Mammary epithelial cell (primary cell): Measurements from ENCODE around the gene RABGAP1L.

Experiments used
- EZH2 ChIP-seq: IDR thresholded peaks from 2 replicates; pipeline ENCODE4 v1.6.1; 2012; ENCODE audit warnings: low read length, inconsistent platforms, borderline replicate concordance
- TF ChIP-seq, protein P1 (sequence below), 2 donors: IDR thresholded peaks in 1 of 2; conservative IDR thresholded peaks in 1 of 2; 2 replicates each; pipeline ENCODE4 v1.5.1; 2011 to 2012; ENCODE audit warnings: inconsistent platforms in 2 of 2, low read length in 2 of 2, mild to moderate bottlenecking in 2 of 2, control low read depth in 1 of 2, low read depth in 1 of 2; ENCODE audit not compliant: insufficient read depth in 1 of 2; ENCODE audit errors: extremely low read depth in 1 of 2

DNA sequence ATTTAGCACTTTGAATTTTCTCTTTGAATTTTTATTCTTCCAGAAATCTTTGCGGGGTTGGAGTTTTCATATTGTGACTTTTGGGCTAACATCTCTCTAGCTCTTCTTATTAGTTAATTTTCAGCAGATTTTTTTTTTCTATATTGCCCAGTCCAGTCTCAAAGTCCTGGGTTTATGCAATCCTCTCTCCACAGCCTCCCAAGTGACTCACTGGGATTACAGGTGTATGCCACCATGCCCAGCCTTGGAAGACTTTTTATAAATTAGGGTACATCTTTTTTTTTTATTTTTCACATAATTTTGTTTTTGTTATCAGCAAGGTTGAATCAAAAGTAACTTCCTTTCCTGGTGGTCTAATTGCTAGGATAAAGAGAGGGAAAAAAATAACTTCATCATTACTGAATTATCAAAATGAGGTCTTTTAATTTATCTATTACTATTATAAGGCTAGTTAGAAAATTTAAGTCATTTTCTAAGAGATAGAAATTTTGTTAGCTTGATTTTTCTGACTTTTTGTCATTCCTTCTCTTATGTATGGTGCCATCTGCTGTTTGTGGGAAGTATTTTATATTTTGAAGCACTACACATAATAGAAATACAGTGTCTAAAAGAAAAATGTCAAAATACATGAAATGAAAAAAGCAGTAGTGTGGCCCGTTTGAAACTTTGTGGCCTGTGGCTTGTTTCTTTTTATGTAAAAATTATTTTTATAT, 567.0 kb downstream of the RABGAP1L start:
- TF ChIP-seq, protein P1, sequence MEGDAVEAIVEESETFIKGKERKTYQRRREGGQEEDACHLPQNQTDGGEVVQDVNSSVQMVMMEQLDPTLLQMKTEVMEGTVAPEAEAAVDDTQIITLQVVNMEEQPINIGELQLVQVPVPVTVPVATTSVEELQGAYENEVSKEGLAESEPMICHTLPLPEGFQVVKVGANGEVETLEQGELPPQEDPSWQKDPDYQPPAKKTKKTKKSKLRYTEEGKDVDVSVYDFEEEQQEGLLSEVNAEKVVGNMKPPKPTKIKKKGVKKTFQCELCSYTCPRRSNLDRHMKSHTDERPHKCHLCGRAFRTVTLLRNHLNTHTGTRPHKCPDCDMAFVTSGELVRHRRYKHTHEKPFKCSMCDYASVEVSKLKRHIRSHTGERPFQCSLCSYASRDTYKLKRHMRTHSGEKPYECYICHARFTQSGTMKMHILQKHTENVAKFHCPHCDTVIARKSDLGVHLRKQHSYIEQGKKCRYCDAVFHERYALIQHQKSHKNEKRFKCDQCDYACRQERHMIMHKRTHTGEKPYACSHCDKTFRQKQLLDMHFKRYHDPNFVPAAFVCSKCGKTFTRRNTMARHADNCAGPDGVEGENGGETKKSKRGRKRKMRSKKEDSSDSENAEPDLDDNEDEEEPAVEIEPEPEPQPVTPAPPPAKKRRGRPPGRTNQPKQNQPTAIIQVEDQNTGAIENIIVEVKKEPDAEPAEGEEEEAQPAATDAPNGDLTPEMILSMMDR (conservative IDR thresholded peaks at IDR 0.05 in 1 of 2, IDR thresholded peaks at IDR 0.05 in 1 of 2; ENCODE audit: extremely low read depth in 1 of 2, insufficient read depth in 1 of 2, low read depth in 1 of 2, low read length in 2 of 2), result peak; percentile 31 to 61
- no peak for TF ChIP-seq EZH2
